ENCODE measurements around the gene CFAP161. TPM values are rescaled to one million over a fixed set of nuclear protein-coding genes. Genes with fewer than 3 reads are reported as not detected.

Gene CFAP161
- total and polyA plus RNA-seq, 2 experiments from 2014 or later, result 0.13 TPM; not detected in 1

- Histone ChIP-seq H3K27ac (ENCODE audit: low read depth) (no peak overlapping the region), H2AFZ (no peak overlapping the region), H3K36me3 (ENCODE audit: insufficient read depth) (no peaks in the 10 kb centered on the region), H4K20me1 (replicated peaks; ENCODE audit: insufficient read depth) (no peaks in the 10 kb centered on the region), H3K27me3 (ENCODE audit: insufficient read depth) (no peaks in the 10 kb centered on the region), H3K4me2 (no peak overlapping the region), H3F3A (replicated peaks; ENCODE audit: low read depth) (no peaks in the 10 kb centered on the region), H3K4me1 (ENCODE audit: insufficient read depth) (no peaks in the 10 kb centered on the region), H3K4me3 (no peak overlapping the region), H3K9me2 (ENCODE audit: insufficient read depth) (peaks cover 4% of the 10 kb centered on the region; the same call in 1 of the 2 replicates), H3K79me2 (replicated peaks; ENCODE audit: insufficient read depth) (no peaks in the 10 kb centered on the region)
- Mint-ChIP-seq H3K4me3 (no peak overlapping the region), H3K27me3 (ENCODE audit: insufficient read depth, low read depth, poor library complexity) (peaks cover 4% of the 10 kb centered on the region), H3K36me3 (ENCODE audit: low read depth) (no peaks in the 10 kb centered on the region), H3K9me3 (no peaks in the 10 kb centered on the region; the same call in 2 of the 3 replicates), H3K27ac (no peak overlapping the region), H3K4me1 (no peaks in the 10 kb centered on the region)
- no peak for TF ChIP-seq ETS1 (IDR thresholded peaks at IDR 0.05)
- no peak for TF ChIP-seq REST (IDR thresholded peaks at IDR 0.05; ENCODE audit: unreplicated experiment)
- no peak for TF ChIP-seq POLR2AphosphoS5 (IDR thresholded peaks at IDR 0.05; ENCODE audit: low read depth)
- TF ChIP-seq CTCF (conservative IDR thresholded peaks at IDR 0.05; ENCODE audit: low read depth in 2 of 2), result no peak
- TF ChIP-seq ZNF331 (CRISPR knock-in tag; IDR thresholded peaks at IDR 0.05; ENCODE audit: low read depth), result no peak
- no peak for TF ChIP-seq EZH2 (IDR thresholded peaks at IDR 0.05; ENCODE audit: low read depth, unreplicated experiment)
- no peak for TF ChIP-seq NANOG (IDR thresholded peaks at IDR 0.05; ENCODE audit: borderline replicate concordance)
- no peak for TF ChIP-seq STAT1 (IDR thresholded peaks at IDR 0.05; ENCODE audit: unreplicated experiment)
- TF ChIP-seq ZNF114 (CRISPR knock-in tag; IDR thresholded peaks at IDR 0.05), result no peak
- TF ChIP-seq JUNB (IDR thresholded peaks at IDR 0.05; ENCODE audit: unreplicated experiment), result no peak
- no peak for TF ChIP-seq ZNF462 (CRISPR knock-in tag; IDR thresholded peaks at IDR 0.05)
- no peak for TF ChIP-seq CREB1 (CRISPR knock-in tag; IDR thresholded peaks at IDR 0.05; ENCODE audit: low read depth)
- TF ChIP-seq EZH2phosphoT487 (IDR thresholded peaks at IDR 0.05; ENCODE audit: unreplicated experiment), result no peak
- no peak for ATAC-seq
- DNase-seq (ENCODE audit: low spot score), result no peak
Observed at GRCh38 chr15:81093961-81094360, 40.1 kb upstream of the CFAP161 start.

Measured in GM23338 (cell line).